Mesenteric fat pad (tissue), 1 donor: ENCODE measurements around the gene PDCD2L. TPM values are rescaled to one million over a fixed set of nuclear protein-coding genes. Genes with fewer than 3 reads are reported as not detected.
"Not testable (repeated sequence)": the region's sequence is repeated elsewhere in the genome, so short reads cannot be mapped to it uniquely, and the experiment has no call there.

Experiments
- DNase-seq: peaks from one replicate; pipeline ENCODE4 v3.0.0-alpha.2; 2020; ENCODE audit warnings: low spot score
- total RNA-seq: library from RNA; stranded (reverse); fragmentation: NEBNext Ultra II Directional; extraction: Animal tissue kit (Norgen Biotek cat#: 25700); gene quantifications from one replicate; pipeline ENCODE4 v1.2.1, GENCODE V29; 2021
- donor health status: DM: yes; HTN: yes; CAD: no.

Gene PDCD2L
- total RNA-seq, 1 donor from 2014 or later, result 4.3 TPM

DNA sequence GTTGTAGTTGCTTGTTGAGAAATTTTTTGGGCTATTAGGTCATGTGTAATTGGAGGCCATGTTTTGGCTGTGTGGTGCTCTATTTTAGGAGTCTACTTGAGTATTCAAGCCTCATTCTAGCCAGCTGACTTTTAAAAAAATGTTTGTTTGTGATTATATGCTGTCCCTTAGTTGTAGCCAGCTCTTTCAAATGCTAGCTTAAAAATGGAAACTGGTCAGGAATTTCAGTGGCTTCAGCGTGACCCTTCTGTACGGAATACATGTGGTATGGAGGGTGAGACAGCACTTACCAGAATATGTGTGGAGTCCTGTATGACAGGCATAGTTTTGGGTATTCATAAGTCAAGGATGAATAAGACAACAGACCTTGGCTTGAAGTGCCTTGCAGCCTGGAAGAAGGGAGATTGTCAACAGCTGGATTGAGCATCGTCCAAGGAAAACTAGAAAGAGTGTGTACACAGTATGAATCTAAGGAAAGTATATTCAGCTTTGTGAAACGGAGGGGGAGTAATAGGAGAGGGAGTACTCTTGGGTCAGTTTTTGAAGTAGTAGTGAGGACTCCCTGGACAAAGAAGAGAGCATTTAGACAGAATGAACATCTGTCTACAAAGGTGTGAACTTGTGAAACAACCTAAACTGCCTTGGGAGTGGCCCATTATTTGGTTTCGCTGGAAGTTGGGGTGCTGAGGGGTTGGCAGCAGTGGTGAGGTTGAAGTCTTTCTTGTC is 57.3 kb downstream of the PDCD2L start:
- no peak for DNase-seq

GRCh38 chr19:34464785-34465184 is 60.6 kb downstream of the PDCD2L start:
- DNase-seq, result not testable (repeated sequence)

GRCh38 chr19:34468409-34468808 is 64.2 kb downstream of the PDCD2L start:
- DNase-seq, result no peak

DNA sequence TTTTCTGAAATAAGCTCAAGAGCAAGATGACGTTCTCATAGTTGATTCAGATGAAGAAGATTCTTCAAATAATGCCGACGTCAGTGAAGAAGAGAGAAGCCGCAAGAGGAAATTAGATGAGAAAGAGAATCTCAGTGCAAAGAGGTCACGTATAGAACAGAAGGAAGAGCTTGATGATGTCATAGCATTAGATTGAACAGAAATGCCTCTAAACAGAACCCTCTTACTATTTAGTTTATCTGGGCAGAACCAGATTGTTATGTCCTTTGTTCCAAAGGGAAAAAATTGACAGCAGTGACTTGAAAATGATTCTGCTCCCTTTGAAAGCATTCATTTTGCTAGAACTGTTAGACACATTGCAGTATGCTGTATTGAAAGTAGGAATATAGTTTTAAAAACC is 64.8 kb downstream of the PDCD2L start:
- not testable (repeated sequence) for DNase-seq

DNA sequence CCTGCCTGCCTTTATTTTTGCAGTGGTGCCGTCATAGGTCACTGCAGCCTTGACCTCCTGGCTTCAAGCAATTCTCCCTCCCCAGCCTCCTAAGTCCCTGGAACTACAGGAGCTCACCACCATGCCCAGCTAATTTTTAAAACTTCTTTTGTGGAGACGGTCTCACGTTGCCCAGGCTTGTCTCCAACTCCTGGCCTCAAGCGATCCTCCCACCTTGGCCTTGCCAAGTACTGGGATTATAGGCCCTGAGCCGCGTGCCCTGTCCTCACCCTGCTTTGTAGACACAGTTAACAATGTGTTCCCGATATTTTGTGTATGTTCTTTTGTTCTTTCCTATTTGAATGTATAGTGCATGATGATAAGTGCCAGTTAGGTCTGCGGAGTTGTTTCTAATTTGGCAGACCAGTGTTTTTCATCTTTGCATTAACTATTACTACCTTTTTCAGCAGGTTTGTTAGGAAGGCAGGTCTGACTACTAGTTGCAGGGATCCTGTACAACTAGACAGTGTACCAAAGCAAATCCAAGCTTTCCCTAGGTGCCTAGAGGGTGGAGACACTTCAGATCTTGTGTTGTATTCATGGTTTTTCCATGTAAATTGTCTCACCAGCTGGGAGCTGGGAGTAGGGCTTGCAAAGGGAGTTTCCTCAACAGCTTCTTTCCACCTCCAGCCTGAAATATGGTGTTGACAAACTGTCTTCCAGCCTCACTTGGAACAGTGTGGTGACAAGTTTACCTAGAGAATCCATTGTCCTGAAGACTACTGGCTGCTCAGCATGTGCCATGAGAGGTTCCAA is 67.9 kb downstream of the PDCD2L start:
- no peak for DNase-seq

DNA sequence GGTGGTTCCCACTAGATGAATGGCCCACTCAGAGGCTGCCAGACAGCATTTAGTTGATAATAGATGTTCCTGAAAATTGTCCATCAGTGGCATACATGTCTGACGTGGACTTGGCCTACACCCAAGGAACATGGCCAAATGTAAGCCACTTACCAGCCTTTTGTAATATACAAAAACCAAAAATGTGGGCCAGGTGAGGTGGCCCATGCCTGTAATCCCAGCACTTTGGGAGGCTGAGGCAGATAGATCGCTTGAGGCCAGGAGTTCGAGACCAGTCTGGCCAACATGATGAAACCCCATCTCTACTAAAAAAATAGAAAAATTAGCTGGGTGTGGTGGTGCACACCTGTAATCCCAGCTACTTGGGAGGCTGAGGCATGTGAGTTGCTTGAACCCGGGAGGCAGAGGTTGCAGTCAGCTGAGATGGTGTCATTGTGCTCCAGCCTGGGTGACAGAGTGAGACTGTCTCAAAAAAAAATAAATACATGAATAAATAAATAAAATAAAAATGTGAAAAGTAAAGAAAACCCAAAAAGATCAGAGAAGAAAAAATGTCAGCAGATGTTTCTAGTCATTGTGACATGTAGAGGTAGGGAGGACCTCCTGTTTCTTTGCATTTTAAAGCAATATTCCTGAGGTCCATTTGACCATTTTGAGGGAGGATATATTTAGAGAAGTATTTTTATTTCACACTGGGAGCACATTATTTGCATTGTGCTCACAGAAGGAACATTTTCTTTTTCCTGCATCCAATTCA is 70.2 kb downstream of the PDCD2L start:
- DNase-seq, result no peak

GRCh38 chr19:34475026-34475974 is 71.1 kb downstream of the PDCD2L start:
- peak; percentile 28 for DNase-seq

Other genes with a start within 250 kb of the PDCD2L start
- gene LSM14A, start 231.9 kb upstream of the PDCD2L start, total RNA-seq, result 87.2 TPM
- gene GARRE1, start 149.8 kb upstream of the PDCD2L start, total RNA-seq, result 37.7 TPM
- gene GPI, start 39.2 kb upstream of the PDCD2L start, total RNA-seq, result 426 TPM
- 115 TPM for gene UBA2, start 24.0 kb downstream of the PDCD2L start, total RNA-seq
- gene WTIP, start 77.4 kb downstream of the PDCD2L start, total RNA-seq, result 25.3 TPM